ENCODE measurements around the gene AKAP12.
"Not testable (repeated sequence)": the region's sequence is repeated elsewhere in the genome, so short reads cannot be mapped to it uniquely, and the experiment has no call there.

Gene AKAP12

DNA sequence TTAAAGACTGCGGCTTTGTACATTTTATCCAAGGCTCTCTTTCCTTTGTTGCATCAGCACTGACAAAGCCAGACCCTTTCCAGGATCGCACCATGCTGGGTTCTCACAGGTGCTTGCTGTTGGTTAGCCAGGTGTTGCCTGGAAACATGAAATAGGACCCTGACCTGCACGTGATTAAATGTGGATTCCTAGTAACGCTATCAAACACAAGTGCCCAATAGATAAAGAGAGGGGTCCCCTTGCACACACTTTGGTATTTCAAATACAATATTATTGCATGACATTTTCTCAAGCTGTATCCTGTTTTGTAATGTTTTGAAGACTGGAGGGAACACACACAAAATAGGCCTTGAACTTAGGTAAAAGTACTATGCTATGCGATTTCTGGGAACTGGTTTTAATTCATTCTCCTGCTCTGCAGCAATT lies 73.3 kb downstream of the AKAP12 start:
- Histone ChIP-seq H3K4me2 (ENCODE audit: low read depth, low read length, poor library complexity, severe bottlenecking) (no peak overlapping the region), H3K9ac (ENCODE audit: low read depth, low read length, poor library complexity, severe bottlenecking) (no peak overlapping the region)
- TF ChIP-seq, protein P1, sequence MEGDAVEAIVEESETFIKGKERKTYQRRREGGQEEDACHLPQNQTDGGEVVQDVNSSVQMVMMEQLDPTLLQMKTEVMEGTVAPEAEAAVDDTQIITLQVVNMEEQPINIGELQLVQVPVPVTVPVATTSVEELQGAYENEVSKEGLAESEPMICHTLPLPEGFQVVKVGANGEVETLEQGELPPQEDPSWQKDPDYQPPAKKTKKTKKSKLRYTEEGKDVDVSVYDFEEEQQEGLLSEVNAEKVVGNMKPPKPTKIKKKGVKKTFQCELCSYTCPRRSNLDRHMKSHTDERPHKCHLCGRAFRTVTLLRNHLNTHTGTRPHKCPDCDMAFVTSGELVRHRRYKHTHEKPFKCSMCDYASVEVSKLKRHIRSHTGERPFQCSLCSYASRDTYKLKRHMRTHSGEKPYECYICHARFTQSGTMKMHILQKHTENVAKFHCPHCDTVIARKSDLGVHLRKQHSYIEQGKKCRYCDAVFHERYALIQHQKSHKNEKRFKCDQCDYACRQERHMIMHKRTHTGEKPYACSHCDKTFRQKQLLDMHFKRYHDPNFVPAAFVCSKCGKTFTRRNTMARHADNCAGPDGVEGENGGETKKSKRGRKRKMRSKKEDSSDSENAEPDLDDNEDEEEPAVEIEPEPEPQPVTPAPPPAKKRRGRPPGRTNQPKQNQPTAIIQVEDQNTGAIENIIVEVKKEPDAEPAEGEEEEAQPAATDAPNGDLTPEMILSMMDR (conservative IDR thresholded peaks at IDR 0.05; ENCODE audit: low read length) = no peak
- no peak for TF ChIP-seq EZH2phosphoT487 (IDR thresholded peaks at IDR 0.05; ENCODE audit: borderline replicate concordance)

DNA sequence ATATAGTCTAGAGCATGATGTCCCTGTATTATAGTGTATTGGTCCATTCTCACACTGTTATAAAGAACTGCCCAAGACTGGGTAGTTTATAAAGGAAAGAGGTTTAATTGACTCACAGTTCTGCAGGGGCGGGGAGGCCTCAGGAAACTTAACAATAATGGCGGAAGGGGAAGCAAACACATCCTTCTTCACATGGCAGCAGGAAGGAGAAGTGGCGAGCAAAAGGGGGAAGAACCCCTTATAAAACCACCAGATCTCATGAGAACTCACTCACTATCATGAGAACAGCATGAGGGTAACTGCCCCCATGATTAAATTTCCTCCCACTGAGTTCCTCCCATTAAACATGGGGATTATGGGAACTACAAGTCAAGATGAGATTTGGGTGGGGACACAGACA lies 75.9 kb downstream of the AKAP12 start:
- H3K4me2 ChIP-seq (ENCODE audit: low read depth, low read length, poor library complexity, severe bottlenecking); H3F3A ChIP-seq (ENCODE audit: low read depth); H3K27me3 ChIP-seq (ENCODE audit: insufficient read depth, low read length, poor library complexity, severe bottlenecking); H4K20me1 ChIP-seq (ENCODE audit: insufficient read depth, low read length, poor library complexity, severe bottlenecking); H3K9me2 ChIP-seq (replicated peaks; ENCODE audit: low read depth, low read length); H3K79me2 ChIP-seq (ENCODE audit: insufficient read depth, low read length); H3K9ac ChIP-seq (ENCODE audit: low read depth, low read length, poor library complexity, severe bottlenecking); H3K9me3 ChIP-seq (ENCODE audit: insufficient read depth, low read depth, low read length); H3K36me3 ChIP-seq (ENCODE audit: insufficient read depth, low read length); H2AFZ ChIP-seq (ENCODE audit: low read length); H3K4me1 ChIP-seq (ENCODE audit: insufficient read depth, low read length, poor library complexity, severe bottlenecking); H3K4me3 ChIP-seq (ENCODE audit: low read length, poor library complexity, severe bottlenecking): not testable (repeated sequence)

More for the DNA sequence above, 73.3 kb downstream of the AKAP12 start:
- Histone ChIP-seq H3K4me1 (ENCODE audit: insufficient read depth, low read length, poor library complexity, severe bottlenecking) (no peaks in the 10 kb centered on the region), H3K9me3 (ENCODE audit: insufficient read depth, low read depth, low read length) (no peaks in the 10 kb centered on the region), H3K27me3 (ENCODE audit: insufficient read depth, low read length, poor library complexity, severe bottlenecking) (no peaks in the 10 kb centered on the region), H3K36me3 (ENCODE audit: insufficient read depth, low read length) (0 out of 2 replicates have a peak, but pooled peaks cover 4% of the 10 kb centered on the region), H3F3A (ENCODE audit: low read depth) (no peaks in the 10 kb centered on the region), H2AFZ (ENCODE audit: low read length) (no peak overlapping the region), H3K4me3 (ENCODE audit: low read length, poor library complexity, severe bottlenecking) (no peak overlapping the region), H4K20me1 (ENCODE audit: insufficient read depth, low read length, poor library complexity, severe bottlenecking) (no peaks in the 10 kb centered on the region), H3K9me2 (replicated peaks; ENCODE audit: low read depth, low read length) (no peaks in the 10 kb centered on the region), H3K79me2 (ENCODE audit: insufficient read depth, low read length) (no peaks in the 10 kb centered on the region)

DNA sequence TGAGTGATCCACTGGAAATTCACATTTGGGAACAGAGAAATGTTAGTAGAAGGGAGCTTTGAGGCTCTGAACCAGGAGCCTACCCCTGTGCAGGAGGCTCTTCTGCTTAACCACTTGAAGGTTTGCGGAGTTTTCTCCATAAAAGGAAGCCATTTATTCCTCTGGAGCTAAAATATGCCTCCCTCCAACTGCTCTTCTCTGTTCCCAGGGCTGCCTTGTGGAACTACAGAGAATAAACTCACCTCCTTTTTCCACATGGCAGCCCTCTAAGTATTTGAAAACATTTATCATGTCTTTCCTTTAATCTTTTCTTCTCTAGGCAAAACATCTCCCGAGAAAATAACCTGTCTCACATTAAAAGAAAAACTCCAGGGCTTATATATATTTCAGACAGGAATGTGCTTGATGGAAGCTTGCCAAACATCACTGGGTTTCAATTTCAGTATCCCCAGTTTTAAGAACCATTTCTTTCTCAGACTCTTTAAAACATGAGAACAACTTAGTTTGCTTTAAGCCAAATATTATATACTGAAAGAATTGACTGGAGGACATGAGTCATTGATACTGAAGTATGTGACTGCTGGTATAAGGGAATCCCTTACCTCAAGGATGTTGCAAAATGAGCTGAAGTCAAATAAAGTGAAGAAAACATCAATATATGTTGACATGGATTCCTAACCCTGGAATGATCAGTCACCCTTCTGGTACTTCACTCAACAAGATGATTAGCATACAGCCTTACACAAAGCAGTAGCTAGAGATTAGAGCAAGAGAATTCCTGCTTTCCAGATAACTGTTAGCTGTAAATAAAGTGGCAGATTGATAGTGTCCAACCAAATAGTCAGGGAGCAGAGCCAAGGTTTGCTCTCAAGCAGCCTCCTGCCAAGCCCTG lies 77.6 kb downstream of the AKAP12 start:
- H2AFZ ChIP-seq (ENCODE audit: low read length) = no peak overlapping the region
- H3K4me2 ChIP-seq (ENCODE audit: low read depth, low read length, poor library complexity, severe bottlenecking) = no peak overlapping the region

More for the DNA sequence above, 77.6 kb downstream of the AKAP12 start:
- no peaks in the 10 kb centered on the region for H4K20me1 ChIP-seq (ENCODE audit: insufficient read depth, low read length, poor library complexity, severe bottlenecking)
- H3K9me2 ChIP-seq (replicated peaks; ENCODE audit: low read depth, low read length) = no peaks in the 10 kb centered on the region
- no peaks in the 10 kb centered on the region for H3F3A ChIP-seq (ENCODE audit: low read depth)
- no peaks in the 10 kb centered on the region for H3K4me1 ChIP-seq (ENCODE audit: insufficient read depth, low read length, poor library complexity, severe bottlenecking)
- no peaks in the 10 kb centered on the region for H3K36me3 ChIP-seq (ENCODE audit: insufficient read depth, low read length)
- no peak overlapping the region for H3K9ac ChIP-seq (ENCODE audit: low read depth, low read length, poor library complexity, severe bottlenecking)
- no peaks in the 10 kb centered on the region for H3K27me3 ChIP-seq (ENCODE audit: insufficient read depth, low read length, poor library complexity, severe bottlenecking)
- no peaks in the 10 kb centered on the region for H3K9me3 ChIP-seq (ENCODE audit: insufficient read depth, low read depth, low read length)
- no peak overlapping the region for H3K4me3 ChIP-seq (ENCODE audit: low read length, poor library complexity, severe bottlenecking)
- no peaks in the 10 kb centered on the region for H3K79me2 ChIP-seq (ENCODE audit: insufficient read depth, low read length)
- no peak for TF ChIP-seq EZH2phosphoT487 (IDR thresholded peaks at IDR 0.05; ENCODE audit: borderline replicate concordance)
- TF ChIP-seq, protein P1 (conservative IDR thresholded peaks at IDR 0.05; ENCODE audit: low read length) = no peak

Data from Loucy (cell line).